Measurements from ENCODE around the gene ANAPC10.

GRCh38 chr4:145001635-145002034 is 96.4 kb downstream of the ANAPC10 start:
- TF ChIP-seq, protein P1, sequence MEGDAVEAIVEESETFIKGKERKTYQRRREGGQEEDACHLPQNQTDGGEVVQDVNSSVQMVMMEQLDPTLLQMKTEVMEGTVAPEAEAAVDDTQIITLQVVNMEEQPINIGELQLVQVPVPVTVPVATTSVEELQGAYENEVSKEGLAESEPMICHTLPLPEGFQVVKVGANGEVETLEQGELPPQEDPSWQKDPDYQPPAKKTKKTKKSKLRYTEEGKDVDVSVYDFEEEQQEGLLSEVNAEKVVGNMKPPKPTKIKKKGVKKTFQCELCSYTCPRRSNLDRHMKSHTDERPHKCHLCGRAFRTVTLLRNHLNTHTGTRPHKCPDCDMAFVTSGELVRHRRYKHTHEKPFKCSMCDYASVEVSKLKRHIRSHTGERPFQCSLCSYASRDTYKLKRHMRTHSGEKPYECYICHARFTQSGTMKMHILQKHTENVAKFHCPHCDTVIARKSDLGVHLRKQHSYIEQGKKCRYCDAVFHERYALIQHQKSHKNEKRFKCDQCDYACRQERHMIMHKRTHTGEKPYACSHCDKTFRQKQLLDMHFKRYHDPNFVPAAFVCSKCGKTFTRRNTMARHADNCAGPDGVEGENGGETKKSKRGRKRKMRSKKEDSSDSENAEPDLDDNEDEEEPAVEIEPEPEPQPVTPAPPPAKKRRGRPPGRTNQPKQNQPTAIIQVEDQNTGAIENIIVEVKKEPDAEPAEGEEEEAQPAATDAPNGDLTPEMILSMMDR (IDR thresholded peaks at IDR 0.05): no peak
- TF ChIP-seq POLR2AphosphoS5 (IDR thresholded peaks at IDR 0.05; ENCODE audit: low read depth, low read length) (no peak), SIN3A (IDR thresholded peaks at IDR 0.05; ENCODE audit: borderline replicate concordance, insufficient read depth, low read depth, low read length) (no peak), TCF7L2 (IDR thresholded peaks at IDR 0.05; ENCODE audit: low read depth, low read length) (no peak)
- TF ChIP-seq, protein P2, sequence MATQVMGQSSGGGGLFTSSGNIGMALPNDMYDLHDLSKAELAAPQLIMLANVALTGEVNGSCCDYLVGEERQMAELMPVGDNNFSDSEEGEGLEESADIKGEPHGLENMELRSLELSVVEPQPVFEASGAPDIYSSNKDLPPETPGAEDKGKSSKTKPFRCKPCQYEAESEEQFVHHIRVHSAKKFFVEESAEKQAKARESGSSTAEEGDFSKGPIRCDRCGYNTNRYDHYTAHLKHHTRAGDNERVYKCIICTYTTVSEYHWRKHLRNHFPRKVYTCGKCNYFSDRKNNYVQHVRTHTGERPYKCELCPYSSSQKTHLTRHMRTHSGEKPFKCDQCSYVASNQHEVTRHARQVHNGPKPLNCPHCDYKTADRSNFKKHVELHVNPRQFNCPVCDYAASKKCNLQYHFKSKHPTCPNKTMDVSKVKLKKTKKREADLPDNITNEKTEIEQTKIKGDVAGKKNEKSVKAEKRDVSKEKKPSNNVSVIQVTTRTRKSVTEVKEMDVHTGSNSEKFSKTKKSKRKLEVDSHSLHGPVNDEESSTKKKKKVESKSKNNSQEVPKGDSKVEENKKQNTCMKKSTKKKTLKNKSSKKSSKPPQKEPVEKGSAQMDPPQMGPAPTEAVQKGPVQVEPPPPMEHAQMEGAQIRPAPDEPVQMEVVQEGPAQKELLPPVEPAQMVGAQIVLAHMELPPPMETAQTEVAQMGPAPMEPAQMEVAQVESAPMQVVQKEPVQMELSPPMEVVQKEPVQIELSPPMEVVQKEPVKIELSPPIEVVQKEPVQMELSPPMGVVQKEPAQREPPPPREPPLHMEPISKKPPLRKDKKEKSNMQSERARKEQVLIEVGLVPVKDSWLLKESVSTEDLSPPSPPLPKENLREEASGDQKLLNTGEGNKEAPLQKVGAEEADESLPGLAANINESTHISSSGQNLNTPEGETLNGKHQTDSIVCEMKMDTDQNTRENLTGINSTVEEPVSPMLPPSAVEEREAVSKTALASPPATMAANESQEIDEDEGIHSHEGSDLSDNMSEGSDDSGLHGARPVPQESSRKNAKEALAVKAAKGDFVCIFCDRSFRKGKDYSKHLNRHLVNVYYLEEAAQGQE (IDR thresholded peaks at IDR 0.05; ENCODE audit: insufficient read depth in 1 of 2, low read depth in 2 of 2, low read length in 1 of 2): no peak
